ENCODE data around the gene PTCSC3. TPM values are rescaled to one million over a fixed set of nuclear protein-coding genes. Genes with fewer than 3 reads are reported as not detected.

The PTCSC3 gene
- total and polyA plus RNA-seq, 2 experiments from 2014 or later = not detected

GRCh38 chr14:36222952-36223468, 46.5 kb upstream of the PTCSC3 start:
- TF ChIP-seq CTCF (IDR thresholded peaks at IDR 0.05; ENCODE audit: poor library complexity) = no peak
- no peak for TF ChIP-seq EZH2phosphoT487 (IDR thresholded peaks at IDR 0.05; ENCODE audit: low read depth, severe bottlenecking, unreplicated experiment)
- no peaks in the 10 kb centered on the region for H3K79me2 ChIP-seq
- WGBS (ENCODE audit: low lambda C conversion rate, missing lambda C conversion rate) = 73% methylated on average over 5 of the region's 5 CpGs

GRCh38 chr14:36222337-36222736, 45.8 kb upstream of the PTCSC3 start:
- Histone ChIP-seq H4K20me1 (ENCODE audit: insufficient read depth, poor library complexity, severe bottlenecking) (no peaks in the 10 kb centered on the region), H3K9me2 (replicated peaks; ENCODE audit: insufficient read depth) (no peaks in the 10 kb centered on the region), H2AFZ (no peak overlapping the region), H3K36me3 (replicated peaks; ENCODE audit: insufficient read depth, low read depth) (no peaks in the 10 kb centered on the region), H3K79me2 (no peaks in the 10 kb centered on the region), H3K4me1 (ENCODE audit: insufficient read depth) (peaks cover 3% of the 10 kb centered on the region), H3K4me2 (no peak overlapping the region), H3K4me3 (no peak overlapping the region), H3K9me3 (ENCODE audit: low read depth) (no peaks in the 10 kb centered on the region), H3K27me3 (no peaks in the 10 kb centered on the region), H3K27ac (no peak overlapping the region)
- TF ChIP-seq EZH2phosphoT487 (IDR thresholded peaks at IDR 0.05; ENCODE audit: low read depth, severe bottlenecking, unreplicated experiment) (no peak), EZH2 (IDR thresholded peaks at IDR 0.05; ENCODE audit: borderline replicate concordance) (no peak), CTCF (IDR thresholded peaks at IDR 0.05; ENCODE audit: poor library complexity) (no peak)
- DNase-seq (ENCODE audit: low spot score) = no peak

More at GRCh38 chr14:36222952-36223468, 46.5 kb upstream of the PTCSC3 start:
- Histone ChIP-seq H3K9me2 (replicated peaks; ENCODE audit: insufficient read depth) (no peaks in the 10 kb centered on the region), H3K4me2 (no peak overlapping the region), H2AFZ (no peak overlapping the region), H3K4me1 (ENCODE audit: insufficient read depth) (peaks cover 6% of the 10 kb centered on the region), H4K20me1 (ENCODE audit: insufficient read depth, poor library complexity, severe bottlenecking) (no peaks in the 10 kb centered on the region), H3K27ac (no peak overlapping the region), H3K36me3 (replicated peaks; ENCODE audit: insufficient read depth, low read depth) (no peaks in the 10 kb centered on the region), H3K27me3 (no peaks in the 10 kb centered on the region), H3K9me3 (ENCODE audit: low read depth) (no peaks in the 10 kb centered on the region), H3K4me3 (no peak overlapping the region)
- DNase-seq (ENCODE audit: low spot score) = no peak

- no peak overlapping the region for H3K4me2 ChIP-seq
- no peak for TF ChIP-seq EZH2 (IDR thresholded peaks at IDR 0.05; ENCODE audit: borderline replicate concordance)
- no peak for TF ChIP-seq CTCF (IDR thresholded peaks at IDR 0.05; ENCODE audit: poor library complexity)
- no peak for TF ChIP-seq EZH2phosphoT487 (IDR thresholded peaks at IDR 0.05; ENCODE audit: low read depth, severe bottlenecking, unreplicated experiment)
- H3K36me3 ChIP-seq (replicated peaks; ENCODE audit: insufficient read depth, low read depth) = no peaks in the 10 kb centered on the region
- no peaks in the 10 kb centered on the region for H3K79me2 ChIP-seq
- H2AFZ ChIP-seq = no peak overlapping the region
- H3K9me2 ChIP-seq (replicated peaks; ENCODE audit: insufficient read depth) = no peaks in the 10 kb centered on the region
- no peak overlapping the region for H3K27ac ChIP-seq
- H3K4me3 ChIP-seq = no peak overlapping the region
- H3K4me1 ChIP-seq (ENCODE audit: insufficient read depth) = no peaks in the 10 kb centered on the region
- WGBS (ENCODE audit: low lambda C conversion rate, missing lambda C conversion rate) = 70% methylated on average over 2 of the region's 2 CpGs
- DNase-seq (ENCODE audit: low spot score) = no peak
- no peaks in the 10 kb centered on the region for H3K27me3 ChIP-seq
- H3K9me3 ChIP-seq (ENCODE audit: low read depth) = no peaks in the 10 kb centered on the region
- H4K20me1 ChIP-seq (ENCODE audit: insufficient read depth, poor library complexity, severe bottlenecking) = no peaks in the 10 kb centered on the region
These were observed 44.6 kb upstream of the PTCSC3 start for GRCh38 chr14:36221112-36221511.

- Histone ChIP-seq H3K4me2 (no peak overlapping the region), H3K36me3 (replicated peaks; ENCODE audit: insufficient read depth, low read depth) (no peaks in the 10 kb centered on the region), H2AFZ (no peak overlapping the region), H3K9me2 (replicated peaks; ENCODE audit: insufficient read depth) (no peaks in the 10 kb centered on the region), H3K79me2 (no peaks in the 10 kb centered on the region), H3K4me3 (no peak overlapping the region), H4K20me1 (ENCODE audit: insufficient read depth, poor library complexity, severe bottlenecking) (no peaks in the 10 kb centered on the region), H3K9me3 (ENCODE audit: low read depth) (no peaks in the 10 kb centered on the region), H3K4me1 (ENCODE audit: insufficient read depth) (no peaks in the 10 kb centered on the region), H3K27me3 (no peaks in the 10 kb centered on the region), H3K27ac (no peak overlapping the region)
- TF ChIP-seq EZH2phosphoT487 (IDR thresholded peaks at IDR 0.05; ENCODE audit: low read depth, severe bottlenecking, unreplicated experiment) = no peak
- DNase-seq (ENCODE audit: low spot score) = no peak
- WGBS (ENCODE audit: low lambda C conversion rate, missing lambda C conversion rate) = 68% methylated on average over 2 of the region's 2 CpGs
These were observed 41.2 kb upstream of the PTCSC3 start for GRCh38 chr14:36217732-36218131.

All from hepatocyte (in vitro differentiated cells).